ENCODE data around the gene SYNJ1. TPM values are rescaled to one million over a fixed set of nuclear protein-coding genes. Genes with fewer than 3 reads are reported as not detected.

SYNJ1 gene
- total RNA-seq, 1 donor from 2014 or later: 12.1 TPM

GRCh38 chr21:32733990-32734613 is 6.3 kb upstream of the SYNJ1 start:
- peaks cover 0 to 48% of the 10 kb centered on the region in 2 donors for H3K36me3 ChIP-seq
- no peak for TF ChIP-seq CTCF (IDR thresholded peaks at IDR 0.05)
- H3K9me3 ChIP-seq: no peaks in the 10 kb centered on the region
- intact Hi-C loops (cut with DNase I): no loop called here
- DNase-seq (ENCODE audit: low spot score in 2 of 2): no peak
- H3K4me1 ChIP-seq: no peaks in the 10 kb centered on the region
- no peaks in the 10 kb centered on the region for H3K27me3 ChIP-seq
- no peak overlapping the region for H3K27ac ChIP-seq
- no peak overlapping the region for H3K4me3 ChIP-seq

- intact Hi-C loops (cut with DNase I): no loop called here
- H3K27ac ChIP-seq: no peak overlapping the region
- DNase-seq (ENCODE audit: low spot score in 2 of 2): no peak
- H3K27me3 ChIP-seq: no peaks in the 10 kb centered on the region
- no peak overlapping the region for H3K4me3 ChIP-seq
- no peaks in the 10 kb centered on the region for H3K4me1 ChIP-seq
- H3K9me3 ChIP-seq: no peaks in the 10 kb centered on the region
- peaks cover 0 to 42% of the 10 kb centered on the region in 2 donors for H3K36me3 ChIP-seq
- TF ChIP-seq CTCF (IDR thresholded peaks at IDR 0.05): no peak
Measured at GRCh38 chr21:32733356-32733755, 5.5 kb upstream of the SYNJ1 start.

- no peaks in the 10 kb centered on the region for H3K4me1 ChIP-seq
- H3K27me3 ChIP-seq: no peaks in the 10 kb centered on the region
- peaks cover 0 to 38% of the 10 kb centered on the region in 2 donors for H3K36me3 ChIP-seq
- intact Hi-C loops (cut with DNase I): no loop called here
- H3K4me3 ChIP-seq: no peak overlapping the region
- no peak for DNase-seq (ENCODE audit: low spot score in 2 of 2)
- no peak overlapping the region for H3K27ac ChIP-seq
- no peak for TF ChIP-seq CTCF (IDR thresholded peaks at IDR 0.05)
- no peaks in the 10 kb centered on the region for H3K9me3 ChIP-seq
Measured at GRCh38 chr21:32732544-32732943, 4.7 kb upstream of the SYNJ1 start.

GRCh38 chr21:32728848-32729247 is 1.0 kb upstream of the SYNJ1 start:
- H3K27ac ChIP-seq: peak overlapping the region in 1 of 2 donors; percentile 93
- intact Hi-C loops (cut with DNase I): loop anchor here (1.0 to 5.0 kb wide), 6 partner anchors 43 to 913 kb away; partner anchors contain the start of genes CFAP298, CRYZL1, IL10RB and ITSN1
- peaks cover 5 to 22% of the 10 kb centered on the region in 2 donors for H3K4me1 ChIP-seq

GRCh38 chr21:32728456-32728839 is 635 bp upstream of the SYNJ1 start:
- H3K27me3 ChIP-seq: no peaks in the 10 kb centered on the region
- intact Hi-C loops (cut with DNase I): loop anchor here (1.0 to 5.0 kb wide), 6 partner anchors 44 to 914 kb away; partner anchors contain the start of genes CFAP298, CRYZL1, IL10RB and ITSN1
- no peaks in the 10 kb centered on the region for H3K9me3 ChIP-seq
- peaks cover 5 to 22% of the 10 kb centered on the region in 2 donors for H3K4me1 ChIP-seq
- no peak for DNase-seq (ENCODE audit: low spot score in 2 of 2)
- H3K4me3 ChIP-seq: peak overlapping the region; percentile 87 to 96
- peaks cover 0 to 5% of the 10 kb centered on the region in 2 donors for H3K36me3 ChIP-seq
- H3K27ac ChIP-seq: peak overlapping the region; percentile 90 to 93
- no peak for TF ChIP-seq CTCF (IDR thresholded peaks at IDR 0.05)

More at GRCh38 chr21:32728848-32729247, 1.0 kb upstream of the SYNJ1 start:
- H3K36me3 ChIP-seq: peaks cover 0 to 8% of the 10 kb centered on the region in 2 donors
- H3K9me3 ChIP-seq: no peaks in the 10 kb centered on the region
- H3K4me3 ChIP-seq: peak overlapping the region; percentile 87 to 96
- no peaks in the 10 kb centered on the region for H3K27me3 ChIP-seq
- DNase-seq (ENCODE audit: low spot score in 2 of 2): no peak
- TF ChIP-seq CTCF (IDR thresholded peaks at IDR 0.05): no peak
